Measurements from ENCODE around the gene RICTOR. TPM values are rescaled to one million over a fixed set of nuclear protein-coding genes. Genes with fewer than 3 reads are reported as not detected.

The RICTOR gene
- total and polyA plus RNA-seq, 9 of the 15 experiments (the other 6 are each of a cell fraction or from before 2014, with no cell fraction given) = 13.9 to 46.6 (median 22.6) TPM

- TF ChIP-seq, protein P1, sequence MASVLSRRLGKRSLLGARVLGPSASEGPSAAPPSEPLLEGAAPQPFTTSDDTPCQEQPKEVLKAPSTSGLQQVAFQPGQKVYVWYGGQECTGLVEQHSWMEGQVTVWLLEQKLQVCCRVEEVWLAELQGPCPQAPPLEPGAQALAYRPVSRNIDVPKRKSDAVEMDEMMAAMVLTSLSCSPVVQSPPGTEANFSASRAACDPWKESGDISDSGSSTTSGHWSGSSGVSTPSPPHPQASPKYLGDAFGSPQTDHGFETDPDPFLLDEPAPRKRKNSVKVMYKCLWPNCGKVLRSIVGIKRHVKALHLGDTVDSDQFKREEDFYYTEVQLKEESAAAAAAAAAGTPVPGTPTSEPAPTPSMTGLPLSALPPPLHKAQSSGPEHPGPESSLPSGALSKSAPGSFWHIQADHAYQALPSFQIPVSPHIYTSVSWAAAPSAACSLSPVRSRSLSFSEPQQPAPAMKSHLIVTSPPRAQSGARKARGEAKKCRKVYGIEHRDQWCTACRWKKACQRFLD (CRISPR knock-in tag; IDR thresholded peaks at IDR 0.05) = 0 out of 2 replicates have a peak, but pooled peaks have one; percentile 47
- TF ChIP-seq CXXC5 (CRISPR knock-in tag; IDR thresholded peaks at IDR 0.05) = no peak
- TF ChIP-seq, protein P2, sequence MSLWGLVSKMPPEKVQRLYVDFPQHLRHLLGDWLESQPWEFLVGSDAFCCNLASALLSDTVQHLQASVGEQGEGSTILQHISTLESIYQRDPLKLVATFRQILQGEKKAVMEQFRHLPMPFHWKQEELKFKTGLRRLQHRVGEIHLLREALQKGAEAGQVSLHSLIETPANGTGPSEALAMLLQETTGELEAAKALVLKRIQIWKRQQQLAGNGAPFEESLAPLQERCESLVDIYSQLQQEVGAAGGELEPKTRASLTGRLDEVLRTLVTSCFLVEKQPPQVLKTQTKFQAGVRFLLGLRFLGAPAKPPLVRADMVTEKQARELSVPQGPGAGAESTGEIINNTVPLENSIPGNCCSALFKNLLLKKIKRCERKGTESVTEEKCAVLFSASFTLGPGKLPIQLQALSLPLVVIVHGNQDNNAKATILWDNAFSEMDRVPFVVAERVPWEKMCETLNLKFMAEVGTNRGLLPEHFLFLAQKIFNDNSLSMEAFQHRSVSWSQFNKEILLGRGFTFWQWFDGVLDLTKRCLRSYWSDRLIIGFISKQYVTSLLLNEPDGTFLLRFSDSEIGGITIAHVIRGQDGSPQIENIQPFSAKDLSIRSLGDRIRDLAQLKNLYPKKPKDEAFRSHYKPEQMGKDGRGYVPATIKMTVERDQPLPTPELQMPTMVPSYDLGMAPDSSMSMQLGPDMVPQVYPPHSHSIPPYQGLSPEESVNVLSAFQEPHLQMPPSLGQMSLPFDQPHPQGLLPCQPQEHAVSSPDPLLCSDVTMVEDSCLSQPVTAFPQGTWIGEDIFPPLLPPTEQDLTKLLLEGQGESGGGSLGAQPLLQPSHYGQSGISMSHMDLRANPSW (CRISPR knock-in tag; IDR thresholded peaks at IDR 0.05) = no peak
- no peak for TF ChIP-seq SNIP1 (IDR thresholded peaks at IDR 0.05; ENCODE audit: low read depth)
- no peak for TF ChIP-seq ZMIZ1 (IDR thresholded peaks at IDR 0.05; ENCODE audit: low read depth in 2 of 2, low read length in 2 of 2)
- TF ChIP-seq HDAC2 (IDR thresholded peaks at IDR 0.05) = no peak
- TF ChIP-seq ZNF121 (CRISPR knock-in tag; conservative IDR thresholded peaks at IDR 0.05) = no peak
- TF ChIP-seq BRD4 (IDR thresholded peaks at IDR 0.05) = no peak
- TF ChIP-seq STAG1 (CRISPR knock-in tag; IDR thresholded peaks at IDR 0.05; ENCODE audit: borderline replicate concordance) = no peak
- no peak for TF ChIP-seq ZNF253 (CRISPR knock-in tag; conservative IDR thresholded peaks at IDR 0.05)
Observed at GRCh38 chr5:39118638-39119037, 44.4 kb upstream of the RICTOR start (continued).
